Esophagus squamous epithelium (tissue), 4 donors: ENCODE results near the gene FNDC3B.

ENCODE experiments used
- CTCF ChIP-seq, 6 experiments: fragments of 450-650 bp in 4 of 6; fragments of 200-600 bp in 2 of 6; sonication (generic) in 2 of 6; IDR thresholded peaks; one replicate each; pipeline ENCODE4 v1.5.1; 2016 to 2019; ENCODE audit warnings: antibody characterized with exemption in 6 of 6, mild to moderate bottlenecking in 4 of 6, moderate library complexity in 4 of 6
- POLR2A ChIP-seq, 4 donors: fragments of 450-650 bp; IDR thresholded peaks; one replicate each; pipeline ENCODE4 v1.6.1; 2017; ENCODE audit warnings: antibody characterized with exemption in 4 of 4, mild to moderate bottlenecking in 4 of 4, moderate library complexity in 3 of 4

DNA sequence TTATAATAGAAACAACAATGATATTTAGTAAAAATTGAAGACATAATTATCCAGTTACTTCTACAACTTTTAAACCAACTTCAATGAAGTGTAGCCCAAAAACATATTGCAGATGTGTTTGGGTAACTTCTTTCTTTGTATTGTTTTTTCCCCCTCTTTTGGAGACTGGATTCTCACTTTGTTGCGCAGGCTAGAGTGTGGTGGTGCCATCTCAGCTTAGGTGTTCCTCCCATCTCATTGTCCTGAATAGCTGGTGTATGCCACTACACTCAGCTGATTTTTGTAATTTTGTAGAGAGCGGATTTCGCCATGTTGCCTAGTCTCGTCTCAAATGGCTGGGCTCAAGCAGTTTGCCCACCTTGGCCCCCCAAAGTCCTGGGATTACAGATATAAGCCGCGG, 148.1 kb downstream of the FNDC3B start:
- TF ChIP-seq CTCF (IDR thresholded peaks at IDR 0.05) (no peak), POLR2A (IDR thresholded peaks at IDR 0.05) (no peak)
